ENCODE measurements around the gene AARS2. TPM values are rescaled to one million over a fixed set of nuclear protein-coding genes. Genes with fewer than 3 reads are reported as not detected.

Gene AARS2
- total RNA-seq, 4 donors from 2014 or later = 13.9 to 17.7 (median 16.4) TPM

GRCh38 chr6:44255105-44255808 is 57.9 kb downstream of the AARS2 start:
- H3K9me3 ChIP-seq = no peaks in the 10 kb centered on the region
- H3K4me3 ChIP-seq = no peak overlapping the region
- peaks cover 35% of the 10 kb centered on the region for H3K4me1 ChIP-seq
- no peak for TF ChIP-seq POLR2A (IDR thresholded peaks at IDR 0.05)
- no peak for TF ChIP-seq POLR2AphosphoS5 (IDR thresholded peaks at IDR 0.05)
- no peak for TF ChIP-seq EP300 (IDR thresholded peaks at IDR 0.05)
- no peak for TF ChIP-seq CTCF (IDR thresholded peaks at IDR 0.05)
- WGBS = 54% methylated on average over 13 of the region's 16 CpGs
- H3K27me3 ChIP-seq = no peaks in the 10 kb centered on the region
- peaks cover 70% of the 10 kb centered on the region for H3K36me3 ChIP-seq
- no peak for DNase-seq (ENCODE audit: low spot score in 2 of 2)
- no peak overlapping the region for H3K27ac ChIP-seq

DNA sequence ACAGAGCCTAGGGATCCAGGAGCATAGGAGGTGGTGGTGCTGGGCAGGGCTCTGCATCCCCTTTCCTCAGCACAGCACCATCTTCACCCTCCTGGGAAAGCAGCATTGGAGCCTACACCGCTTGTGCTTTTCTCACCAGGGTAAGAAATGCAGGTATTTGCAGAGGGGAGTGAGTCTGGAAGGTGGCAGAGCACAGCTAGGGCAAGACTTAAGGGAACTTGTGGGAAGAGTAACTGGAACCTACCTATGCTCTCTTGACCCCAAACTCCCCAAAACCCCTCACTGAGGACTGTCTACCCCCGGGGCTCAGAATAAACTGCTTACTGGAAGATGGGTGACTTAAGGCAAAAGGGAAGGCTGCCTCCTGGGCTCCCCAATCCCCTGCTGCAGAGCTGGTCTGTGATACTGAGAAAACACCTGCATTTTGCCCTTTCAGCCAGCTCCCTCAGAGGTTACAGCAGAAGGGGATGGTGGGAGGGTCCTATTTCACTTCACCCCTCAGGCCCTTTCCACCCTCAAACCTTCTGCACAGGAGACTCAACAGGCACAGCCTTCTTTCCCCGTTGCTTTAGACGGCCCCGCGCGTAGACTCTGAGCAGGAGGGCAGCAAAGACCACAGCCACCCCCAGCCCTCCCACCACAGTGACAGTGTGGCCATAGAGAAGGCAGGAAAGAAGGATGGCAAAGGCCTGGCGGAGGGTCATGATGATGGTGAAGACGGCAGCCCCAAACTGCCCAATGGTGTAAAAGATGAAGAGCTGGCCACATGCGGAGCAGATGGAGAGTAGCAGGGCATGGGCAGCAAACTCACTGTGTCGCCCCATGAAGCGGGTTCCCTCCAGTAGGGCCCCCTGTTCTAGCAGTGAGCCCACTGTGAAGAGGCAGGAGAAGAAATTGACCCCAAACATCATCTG is 58.7 kb downstream of the AARS2 start:
- Histone ChIP-seq H3K27ac (no peak overlapping the region), H3K4me3 (no peak overlapping the region), H3K27me3 (no peaks in the 10 kb centered on the region), H3K36me3 (peaks cover 71% of the 10 kb centered on the region), H3K9me3 (no peaks in the 10 kb centered on the region), H3K4me1 (peaks cover 43% of the 10 kb centered on the region)
- no peak for DNase-seq (ENCODE audit: low spot score in 2 of 2)
- no peak for TF ChIP-seq POLR2A (IDR thresholded peaks at IDR 0.05)
- TF ChIP-seq CTCF (IDR thresholded peaks at IDR 0.05) = no peak
- TF ChIP-seq EP300 (IDR thresholded peaks at IDR 0.05) = no peak
- TF ChIP-seq POLR2AphosphoS5 (IDR thresholded peaks at IDR 0.05) = no peak
- 74% methylated on average over 10 of the region's 12 CpGs for WGBS

- no peak overlapping the region for H3K27ac ChIP-seq
- WGBS = 70% methylated on average over 10 of the region's 10 CpGs
- no peaks in the 10 kb centered on the region for H3K9me3 ChIP-seq
- no peak overlapping the region for H3K4me3 ChIP-seq
- peaks cover 70% of the 10 kb centered on the region for H3K36me3 ChIP-seq
- TF ChIP-seq POLR2A (IDR thresholded peaks at IDR 0.05) (no peak), EP300 (IDR thresholded peaks at IDR 0.05) (no peak), POLR2AphosphoS5 (IDR thresholded peaks at IDR 0.05) (no peak), CTCF (IDR thresholded peaks at IDR 0.05) (peak; percentile 24 to 47)
- H3K27me3 ChIP-seq = no peaks in the 10 kb centered on the region
- peaks cover 52% of the 10 kb centered on the region for H3K4me1 ChIP-seq
- no peak for DNase-seq (ENCODE audit: low spot score in 2 of 2)
These were observed 59.6 kb downstream of the AARS2 start for GRCh38 chr6:44253307-44254101.

GRCh38 chr6:44251576-44252524 is 61.3 kb downstream of the AARS2 start:
- Histone ChIP-seq H3K4me1 (peaks cover 53% of the 10 kb centered on the region), H3K27ac (no peak overlapping the region), H3K4me3 (no peak overlapping the region), H3K27me3 (no peaks in the 10 kb centered on the region), H3K36me3 (peaks cover 68% of the 10 kb centered on the region), H3K9me3 (no peaks in the 10 kb centered on the region)
- DNase-seq (ENCODE audit: low spot score in 2 of 2) = no peak
- TF ChIP-seq POLR2A (IDR thresholded peaks at IDR 0.05) (no peak), EP300 (IDR thresholded peaks at IDR 0.05) (no peak), CTCF (IDR thresholded peaks at IDR 0.05) (no peak), POLR2AphosphoS5 (IDR thresholded peaks at IDR 0.05) (no peak)
- 90% methylated on average over 14 of the region's 14 CpGs for WGBS
